Body of pancreas (tissue), 4 donors: ENCODE data around the gene VASP.

Source experiments
- POLR2A ChIP-seq, 3 donors: fragments of 450-650 bp; IDR thresholded peaks; one replicate each; pipeline ENCODE4 v1.6.1; 2016; ENCODE audit warnings: antibody characterized with exemption in 3 of 3, mild to moderate bottlenecking in 2 of 3
- TF ChIP-seq, protein P1 (sequence below), 7 experiments: fragments of 450-650 bp in 4 of 7; fragments of 200-600 bp in 3 of 7; sonication (generic) in 3 of 7; IDR thresholded peaks; one replicate each; pipeline ENCODE4 v1.5.1; 2016 to 2019; ENCODE audit warnings: antibody characterized with exemption in 7 of 7

DNA sequence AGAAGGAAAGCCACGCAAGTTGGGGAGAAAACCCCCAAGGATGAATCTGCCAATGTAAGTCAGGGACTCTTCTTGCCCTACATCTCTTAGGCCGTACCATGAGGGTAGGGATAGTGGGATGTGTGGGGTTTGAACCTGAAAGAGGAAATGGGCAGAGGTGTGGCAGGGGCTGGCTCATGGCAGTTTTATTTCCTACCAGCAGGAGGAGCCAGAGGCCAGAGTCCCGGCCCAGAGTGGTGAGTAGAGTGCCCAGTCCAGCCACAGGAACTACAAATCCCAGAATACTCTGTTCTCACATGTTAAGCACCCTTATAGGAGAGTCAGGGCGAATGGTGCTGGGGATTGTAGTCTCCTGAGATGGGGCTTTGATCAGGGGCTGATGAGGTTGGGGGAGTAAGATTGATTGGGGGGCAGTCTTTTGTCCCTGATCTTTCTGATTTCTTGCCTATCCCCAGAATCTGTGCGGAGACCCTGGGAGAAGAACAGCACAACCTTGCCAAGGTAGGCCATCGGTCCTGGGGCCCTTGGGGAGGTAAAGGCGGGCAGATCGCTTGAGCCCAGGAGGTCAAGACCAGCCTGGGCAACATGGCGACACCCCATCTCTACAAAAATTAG lies 16.5 kb downstream of the VASP start:
- TF ChIP-seq, protein P1, sequence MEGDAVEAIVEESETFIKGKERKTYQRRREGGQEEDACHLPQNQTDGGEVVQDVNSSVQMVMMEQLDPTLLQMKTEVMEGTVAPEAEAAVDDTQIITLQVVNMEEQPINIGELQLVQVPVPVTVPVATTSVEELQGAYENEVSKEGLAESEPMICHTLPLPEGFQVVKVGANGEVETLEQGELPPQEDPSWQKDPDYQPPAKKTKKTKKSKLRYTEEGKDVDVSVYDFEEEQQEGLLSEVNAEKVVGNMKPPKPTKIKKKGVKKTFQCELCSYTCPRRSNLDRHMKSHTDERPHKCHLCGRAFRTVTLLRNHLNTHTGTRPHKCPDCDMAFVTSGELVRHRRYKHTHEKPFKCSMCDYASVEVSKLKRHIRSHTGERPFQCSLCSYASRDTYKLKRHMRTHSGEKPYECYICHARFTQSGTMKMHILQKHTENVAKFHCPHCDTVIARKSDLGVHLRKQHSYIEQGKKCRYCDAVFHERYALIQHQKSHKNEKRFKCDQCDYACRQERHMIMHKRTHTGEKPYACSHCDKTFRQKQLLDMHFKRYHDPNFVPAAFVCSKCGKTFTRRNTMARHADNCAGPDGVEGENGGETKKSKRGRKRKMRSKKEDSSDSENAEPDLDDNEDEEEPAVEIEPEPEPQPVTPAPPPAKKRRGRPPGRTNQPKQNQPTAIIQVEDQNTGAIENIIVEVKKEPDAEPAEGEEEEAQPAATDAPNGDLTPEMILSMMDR (IDR thresholded peaks at IDR 0.05), result peak; percentile 88 to 96 (median 93)
- TF ChIP-seq POLR2A (IDR thresholded peaks at IDR 0.05), result no peak
